Astrocyte (in vitro differentiated cells and primary cell): ENCODE data around the gene SCAANT1. TPM values are rescaled to one million over a fixed set of nuclear protein-coding genes. Genes with fewer than 3 reads are reported as not detected.

Experiments
- DNase-seq: peaks from one replicate; pipeline ENCODE4 v3.0.0-alpha.2; 2010; ENCODE audit warnings: low read depth
- FAIRE-seq: peaks from 2 replicates; lab custom pipeline; 2011; peaks lifted over from hg19 to GRCh38; lab: Jason Lieb, UNC
- H2AFZ ChIP-seq: 2 replicates; pipeline ENCODE4 v1.6.0; 2012; ENCODE audit warnings: low read depth, low read length, inconsistent platforms
- H3K27ac ChIP-seq: 2 replicates; pipeline ENCODE4 v1.5.1; 2011; ENCODE audit warnings: low read depth, low read length, inconsistent platforms
- H3K27me3 ChIP-seq: 2 replicates; pipeline ENCODE4 v1.6.0; 2011; ENCODE audit warnings: low read length, inconsistent platforms; ENCODE audit not compliant: insufficient read depth
- H3K36me3 ChIP-seq: 2 replicates; pipeline ENCODE4 v1.5.1; 2011; ENCODE audit warnings: low read length, inconsistent platforms; ENCODE audit not compliant: insufficient read depth
- H3K4me1 ChIP-seq: 2 replicates; pipeline ENCODE4 v1.5.1; 2011; ENCODE audit warnings: low read length, inconsistent platforms; ENCODE audit not compliant: insufficient read depth
- H3K4me2 ChIP-seq: 2 replicates; pipeline ENCODE4 v1.6.0; 2012; ENCODE audit warnings: low read length, inconsistent platforms
- H3K4me3 ChIP-seq: 2 replicates; pipeline ENCODE4 v1.5.1; 2011; ENCODE audit warnings: low read depth, mild to moderate bottlenecking, low read length, inconsistent platforms; ENCODE audit not compliant: insufficient read depth
- H3K79me2 ChIP-seq: 2 replicates; pipeline ENCODE4 v1.6.0; 2012; ENCODE audit warnings: mild to moderate bottlenecking, low read length, inconsistent platforms; ENCODE audit not compliant: insufficient read depth
- H3K9ac ChIP-seq: 2 replicates; pipeline ENCODE4 v1.6.0; 2012; ENCODE audit warnings: mild to moderate bottlenecking, low read length, inconsistent platforms
- H3K9me3 ChIP-seq: 2 replicates; pipeline ENCODE4 v1.5.1; 2012; ENCODE audit warnings: low read depth, mild to moderate bottlenecking, low read length, inconsistent platforms; ENCODE audit not compliant: insufficient read depth
- H4K20me1 ChIP-seq: 2 replicates; pipeline ENCODE4 v1.6.0; 2012; ENCODE audit warnings: low read length, inconsistent platforms; ENCODE audit not compliant: insufficient read depth
- H3K27ac Mint-ChIP-seq: one replicate; pipeline ENCODE4 v1.8.0; 2021; ENCODE audit warnings: mild to moderate bottlenecking, mixed read lengths; ENCODE audit not compliant: unreplicated experiment
- H3K27me3 Mint-ChIP-seq: one replicate; pipeline ENCODE4 v1.8.0; 2021; ENCODE audit warnings: low read depth, mixed read lengths; ENCODE audit not compliant: unreplicated experiment
- H3K36me3 Mint-ChIP-seq: one replicate; pipeline ENCODE4 v1.8.0; 2021; ENCODE audit warnings: low read depth, mixed read lengths; ENCODE audit not compliant: unreplicated experiment
- H3K4me1 Mint-ChIP-seq: one replicate; pipeline ENCODE4 v1.8.0; 2021; ENCODE audit warnings: low read depth, mixed read lengths; ENCODE audit not compliant: unreplicated experiment
- H3K4me3 Mint-ChIP-seq: one replicate; pipeline ENCODE4 v1.8.0; 2021; ENCODE audit warnings: mild to moderate bottlenecking, moderate library complexity, mixed read lengths; ENCODE audit not compliant: unreplicated experiment
- H3K9me3 Mint-ChIP-seq: one replicate; pipeline ENCODE4 v1.8.0; 2021; ENCODE audit warnings: mild to moderate bottlenecking, mixed read lengths; ENCODE audit not compliant: unreplicated experiment
- CTCF ChIP-seq: IDR thresholded peaks from 2 replicates; pipeline ENCODE4 v1.5.1; 2011; ENCODE audit warnings: low read depth, mild to moderate bottlenecking, inconsistent platforms, low read length, moderate library complexity; ENCODE audit not compliant: insufficient read depth
- EZH2 ChIP-seq: IDR thresholded peaks from 2 replicates; pipeline ENCODE4 v1.6.1; 2012; ENCODE audit warnings: mild to moderate bottlenecking, low read length, inconsistent platforms; ENCODE audit not compliant: insufficient read depth
- total RNA-seq: library from RNA; stranded (reverse); gene quantifications from 2 replicates; pipeline ENCODE4 v1.2.1, GENCODE V29; 2021

SCAANT1 gene
- total RNA-seq, 1 donor from 2014 or later: not detected

GRCh38 chr3:63895422-63896189 lies 16.6 kb downstream of the SCAANT1 start:
- H3K79me2 ChIP-seq: peaks cover 7% of the 10 kb centered on the region
- Mint-ChIP-seq H3K36me3 (peaks cover 9% of the 10 kb centered on the region), H3K27ac (no peak overlapping the region), H3K4me3 (no peak overlapping the region), H3K9me3 (no peaks in the 10 kb centered on the region), H3K4me1 (peaks cover 14% of the 10 kb centered on the region), H3K27me3 (no peaks in the 10 kb centered on the region)
- H3K4me1 ChIP-seq: no peaks in the 10 kb centered on the region
- no peak for TF ChIP-seq EZH2
- no peak for TF ChIP-seq CTCF
- no peak overlapping the region for H3K4me3 ChIP-seq
- H2AFZ ChIP-seq: no peak overlapping the region
- H3K27ac ChIP-seq: no peak overlapping the region
- DNase-seq (no peak), FAIRE-seq (no peak)
- H4K20me1 ChIP-seq: peaks cover 41% of the 10 kb centered on the region
- H3K27me3 ChIP-seq: no peaks in the 10 kb centered on the region
- no peak overlapping the region for H3K9ac ChIP-seq
- H3K9me3 ChIP-seq: no peaks in the 10 kb centered on the region
- peaks cover 6% of the 10 kb centered on the region for H3K36me3 ChIP-seq
- no peak overlapping the region for H3K4me2 ChIP-seq

- Histone ChIP-seq H3K4me1 (no peaks in the 10 kb centered on the region), H3K79me2 (peaks cover 25% of the 10 kb centered on the region), H3K4me2 (no peak overlapping the region), H3K9me3 (no peaks in the 10 kb centered on the region), H3K4me3 (no peak overlapping the region), H2AFZ (no peak overlapping the region), H3K36me3 (no peaks in the 10 kb centered on the region), H3K27ac (no peak overlapping the region), H3K27me3 (no peaks in the 10 kb centered on the region), H4K20me1 (peaks cover 49% of the 10 kb centered on the region), H3K9ac (no peak overlapping the region)
- Mint-ChIP-seq H3K27me3 (no peaks in the 10 kb centered on the region), H3K4me3 (no peak overlapping the region), H3K36me3 (peaks cover 2% of the 10 kb centered on the region), H3K27ac (no peak overlapping the region), H3K9me3 (no peaks in the 10 kb centered on the region), H3K4me1 (peaks cover 11% of the 10 kb centered on the region)
- FAIRE-seq (no peak), DNase-seq (no peak)
- TF ChIP-seq CTCF (no peak), EZH2 (no peak)
Measured at GRCh38 chr3:63892773-63893352, 19.3 kb downstream of the SCAANT1 start.

- peaks cover 28% of the 10 kb centered on the region for H3K79me2 ChIP-seq
Measured at GRCh38 chr3:63891518-63891917, 20.7 kb downstream of the SCAANT1 start.

More at GRCh38 chr3:63891518-63891917, 20.7 kb downstream of the SCAANT1 start:
- Histone ChIP-seq H3K4me2 (no peak overlapping the region), H3K36me3 (no peaks in the 10 kb centered on the region), H3K27me3 (no peaks in the 10 kb centered on the region), H3K9ac (no peak overlapping the region), H2AFZ (no peak overlapping the region), H4K20me1 (peaks cover 50% of the 10 kb centered on the region), H3K4me3 (no peak overlapping the region), H3K4me1 (no peaks in the 10 kb centered on the region), H3K27ac (no peak overlapping the region), H3K9me3 (no peaks in the 10 kb centered on the region)
- Mint-ChIP-seq H3K27me3 (no peaks in the 10 kb centered on the region), H3K4me3 (no peak overlapping the region), H3K27ac (no peak overlapping the region), H3K9me3 (no peaks in the 10 kb centered on the region), H3K4me1 (peaks cover 11% of the 10 kb centered on the region), H3K36me3 (peaks cover 2% of the 10 kb centered on the region)
- no peak for DNase-seq
- TF ChIP-seq EZH2: no peak
- no peak for FAIRE-seq
